IMR-90 (cell line): ENCODE data around the gene SSR4. TPM values are rescaled to one million over a fixed set of nuclear protein-coding genes. Genes with fewer than 3 reads are reported as not detected.

Experiments
- ATAC-seq: fragments of 200-7000 bp; cut with Tn5 transposase; 2 replicates; pipeline ENCODE4 v1.9.1; 2020; ENCODE audit warnings: low read depth, mild to moderate bottlenecking, moderate library complexity
- BruUV-seq: library from RNA; stranded (reverse); fragments of 400-500 nt; replicated peaks from 2 replicates; lab custom pipeline; 2021; lab: Mats Ljungman, UMichigan
- CTCF ChIA-PET: fragments of 300-600 bp; formaldehyde crosslinking; extraction: SDS; loops from one replicate; lab custom pipeline; 2021; ENCODE audit warnings: antibody characterized with exemption; lab: Yijun Ruan, JAX
- POLR2A ChIA-PET: fragments of 300-600 bp; sonication (Branson Sonifier 250); formaldehyde crosslinking; loops from one replicate; lab custom pipeline; 2022; ENCODE audit warnings: antibody characterized with exemption; ENCODE audit not compliant: unreplicated experiment; lab: Charles Lee
- DNase-seq: peaks from one replicate; pipeline ENCODE4 v3.0.0; 2013
- H2AFZ ChIP-seq: replicated peaks from 2 replicates; pipeline ENCODE3; 2013; ENCODE audit warnings: low read length, mild to moderate bottlenecking; ENCODE audit not compliant: poor library complexity
- H2AK5ac ChIP-seq: 2 replicates; pipeline ENCODE4 v1.6.1; 2013; ENCODE audit warnings: low read depth, low read length, inconsistent platforms
- H2AK9ac ChIP-seq: replicated peaks from 2 replicates; pipeline ENCODE3; 2013; ENCODE audit warnings: mild to moderate bottlenecking, low read depth, low read length, moderate library complexity; ENCODE audit not compliant: poor library complexity
- H2BK120ac ChIP-seq: 2 replicates; pipeline ENCODE4 v1.6.1; 2013; ENCODE audit warnings: low read depth, low read length, inconsistent platforms
- H2BK15ac ChIP-seq: 3 replicates; pipeline ENCODE4 v1.6.1; 2013; ENCODE audit warnings: low read depth, low read length, inconsistent platforms
- H2BK20ac ChIP-seq: 2 replicates; pipeline ENCODE4 v1.6.1; 2013; ENCODE audit warnings: low read depth, mild to moderate bottlenecking, inconsistent platforms, low read length, moderate library complexity
- H2BK5ac ChIP-seq: 2 replicates; pipeline ENCODE4 v1.6.1; 2013; ENCODE audit warnings: mild to moderate bottlenecking, low read depth, low read length, inconsistent platforms; ENCODE audit not compliant: poor library complexity, severe bottlenecking
- H3K14ac ChIP-seq: replicated peaks from 2 replicates; pipeline ENCODE4 v1.6.1; 2013; ENCODE audit warnings: low read depth, low read length, inconsistent platforms
- H3K18ac ChIP-seq: 2 replicates; pipeline ENCODE4 v1.6.1; 2013; ENCODE audit warnings: low read depth, low read length, control low read depth
- H3K23ac ChIP-seq: 2 replicates; pipeline ENCODE4 v1.6.1; 2013; ENCODE audit warnings: low read depth, low read length, inconsistent platforms
- H3K27ac ChIP-seq: 2 replicates; pipeline ENCODE4 v1.5.1; 2013; ENCODE audit warnings: mild to moderate bottlenecking, control low read depth, low read length; ENCODE audit not compliant: insufficient read depth
- H3K27me3 ChIP-seq: 2 replicates; pipeline ENCODE4 v1.6.1; 2013; ENCODE audit warnings: low read length; ENCODE audit not compliant: control insufficient read depth, insufficient read depth
- H3K36me3 ChIP-seq: 2 replicates; pipeline ENCODE4 v1.6.1; 2013; ENCODE audit warnings: low read length, mixed read lengths; ENCODE audit not compliant: control insufficient read depth, insufficient read depth
- H3K4ac ChIP-seq: 2 replicates; pipeline ENCODE4 v1.6.1; 2013; ENCODE audit warnings: low read depth, low read length, inconsistent platforms
- H3K4me1 ChIP-seq: 2 replicates; pipeline ENCODE4 v1.6.1; 2013; ENCODE audit warnings: low read length, mixed read lengths; ENCODE audit not compliant: control insufficient read depth, insufficient read depth
- H3K4me2 ChIP-seq: 2 replicates; pipeline ENCODE4 v1.6.1; 2013; ENCODE audit warnings: low read depth, mild to moderate bottlenecking, control low read depth, low read length, moderate library complexity
- H3K4me3 ChIP-seq: 2 replicates; pipeline ENCODE4 v1.5.1; 2013; ENCODE audit warnings: low read depth, mild to moderate bottlenecking, control low read depth, low read length, moderate library complexity; ENCODE audit not compliant: insufficient read depth
- H3K56ac ChIP-seq: 2 replicates; pipeline ENCODE4 v1.6.1; 2013; ENCODE audit warnings: low read length, inconsistent platforms; ENCODE audit not compliant: insufficient read depth; ENCODE audit errors: extremely low read depth
- H3K79me1 ChIP-seq, 2 experiments: 2 replicates each; pipeline ENCODE4 v1.6.1; 2013; ENCODE audit warnings: low read length in 2 of 2, inconsistent platforms in 1 of 2, low read depth in 1 of 2
- H3K9ac ChIP-seq: 2 replicates; pipeline ENCODE4 v1.6.1; 2013; ENCODE audit warnings: low read depth, low read length, control low read depth
- H3K9me1 ChIP-seq: 2 replicates; pipeline ENCODE4 v1.6.1; 2013; ENCODE audit warnings: low read length, inconsistent platforms; ENCODE audit not compliant: insufficient read depth
- H3K9me3 ChIP-seq: 2 replicates; pipeline ENCODE4 v1.6.1; 2013; ENCODE audit warnings: low read length; ENCODE audit not compliant: control insufficient read depth, insufficient read depth
- H4K20me1 ChIP-seq: 2 replicates; pipeline ENCODE4 v1.6.1; 2013; ENCODE audit warnings: low read length, inconsistent platforms; ENCODE audit not compliant: insufficient read depth
- H4K5ac ChIP-seq: 2 replicates; pipeline ENCODE4 v1.6.1; 2013; ENCODE audit warnings: mild to moderate bottlenecking, low read depth, low read length, control low read depth
- H4K8ac ChIP-seq, 2 experiments: 2 replicates each; pipeline ENCODE4 v1.6.1; 2013; ENCODE audit warnings: low read depth in 2 of 2, low read length in 2 of 2, control low read depth in 1 of 2, inconsistent platforms in 1 of 2
- H4K91ac ChIP-seq: 2 replicates; pipeline ENCODE4 v1.6.1; 2013; ENCODE audit warnings: low read depth, low read length, inconsistent platforms; ENCODE audit not compliant: insufficient read depth
- BHLHE40 ChIP-seq: fragments of 150-350 bp; IDR thresholded peaks from 2 replicates; pipeline ENCODE4 v1.6.1; 2016; ENCODE audit warnings: mild to moderate bottlenecking, low read depth, low read length
- CTCF ChIP-seq: conservative IDR thresholded peaks from 2 replicates; pipeline ENCODE4 v1.5.1; 2012; ENCODE audit warnings: mild to moderate bottlenecking, low read depth, low read length, improper control_type of control experiment
- POLR2A ChIP-seq: IDR thresholded peaks from 2 replicates; pipeline ENCODE4 v1.6.1; 2012; ENCODE audit warnings: mild to moderate bottlenecking, low read depth, low read length
- WGBS, 2 experiments: methylation state at CpG; one replicate each; pipeline versions ENCODE4 v1.1.5 to v1.1.7; 2013; ENCODE audit warnings: missing lambda C conversion rate in 2 of 2; ENCODE audit not compliant: insufficient read length in 1 of 2; ENCODE audit errors: extremely low coverage in 2 of 2; 5-methylcytosine and 5-hydroxymethylcytosine counted together
- dilution Hi-C: fragments of 300-500 bp; cut with HindIII; formaldehyde crosslinking; loops from one replicate; pipeline ENCODE4 v1.14.3; 2018; ENCODE audit warnings: low sequenced_read_pairs; ENCODE audit not compliant: unreplicated experiment
- in situ Hi-C: fragments of 300-500 bp; cut with MboI; formaldehyde crosslinking; loops from 3 replicates; pipeline ENCODE4 v1.14.3; 2019; ENCODE audit warnings: low sequenced_read_pairs, inconsistent platforms, mixed read lengths
- intact Hi-C: fragments of 100-400 bp; cut with micrococcal nuclease; formaldehyde crosslinking; loops from 2 replicates; pipeline ENCODE4 v1.10.0; 2022
- polyA plus RNA-seq, 3 experiments: library from polyadenylated mRNA; depleted of rRNA; stranded (reverse); fragments of >200 nt; gene quantifications; 2 replicates each; pipeline ENCODE4 v1.2.3, GENCODE V29; 2012; ENCODE audit warnings: low replicate concordance in 1 of 3
- total RNA-seq: library from RNA; depleted of rRNA; stranded (reverse); fragments of >200 nt; gene quantifications from 2 replicates; pipeline ENCODE4 v1.2.3, GENCODE V29; 2012

Gene SSR4
- total and polyA plus RNA-seq, 2 of the 4 experiments (the other 2 are of a cell fraction): 141 to 480 TPM

- no peak overlapping the region for H2AFZ ChIP-seq
- H3K23ac ChIP-seq: no peak overlapping the region
- no peak overlapping the region for H3K9ac ChIP-seq
- no peak overlapping the region for H3K18ac ChIP-seq
- no peak overlapping the region for H2BK120ac ChIP-seq
- H3K27ac ChIP-seq: no peak overlapping the region
- H3K4me1 ChIP-seq: peaks cover 2% of the 10 kb centered on the region; the same call in 1 of the 2 replicates
- no peaks in the 10 kb centered on the region for H3K27me3 ChIP-seq
- H4K20me1 ChIP-seq: no peaks in the 10 kb centered on the region
- peaks cover 0 to 8% of the 10 kb centered on the region in 2 experiments; a peak in 2 of 4 replicates for H3K79me1 ChIP-seq
- no peak overlapping the region for H2AK5ac ChIP-seq
- no peak overlapping the region for H2BK5ac ChIP-seq
- 86% methylated on average over 11 of the region's 16 CpGs; no CpG with 5 or more reads in 1 of the 2 experiments for WGBS, 2 experiments
- intact Hi-C loops: no loop called here
- H3K9me3 ChIP-seq: peaks cover 2% of the 10 kb centered on the region; the same call in 1 of the 2 replicates
- H3K56ac ChIP-seq: no peak overlapping the region
- no peak overlapping the region for H2BK20ac ChIP-seq
- H4K5ac ChIP-seq: no peak overlapping the region
- no peak overlapping the region for H4K91ac ChIP-seq
- no peaks in the 10 kb centered on the region for H3K9me1 ChIP-seq
- H3K36me3 ChIP-seq: peaks cover 18% of the 10 kb centered on the region
- ChIA-PET POLR2A (no interaction called here), CTCF (no interaction called here)
- no peak overlapping the region for H3K4ac ChIP-seq
- no peak overlapping the region for H2AK9ac ChIP-seq
- H3K4me2 ChIP-seq: no peak overlapping the region
- BruUV-seq: no TSS peak
- dilution Hi-C loops: no loop called here
- no peak overlapping the region for H2BK15ac ChIP-seq
- TF ChIP-seq BHLHE40 (no peak), POLR2A (no peak), CTCF (no peak)
- in situ Hi-C loops: no loop called here
- no peak overlapping the region for H3K4me3 ChIP-seq
- H3K14ac ChIP-seq: no peak overlapping the region
- ATAC-seq (no peak), DNase-seq (no peak)
- H4K8ac ChIP-seq: no peak overlapping the region
Observed at GRCh38 chrX:153800177-153800722, 5.8 kb downstream of the SSR4 start.
